GM12801 (cell line): ENCODE data around the gene PHAX.

Experiments used
- CTCF ChIP-seq: IDR thresholded peaks from one replicate; pipeline ENCODE4 v1.5.1; 2011; ENCODE audit warnings: control low read depth; ENCODE audit not compliant: insufficient read length; ENCODE audit errors: extremely low read depth

PHAX gene

GRCh38 chr5:126595486-126596083, 5.2 kb upstream of the PHAX start:
- TF ChIP-seq CTCF = no peak

GRCh38 chr5:126597156-126597555, 3.6 kb upstream of the PHAX start:
- no peak for TF ChIP-seq CTCF

- TF ChIP-seq CTCF = no peak
Observed at GRCh38 chr5:126599499-126599898, 1.2 kb upstream of the PHAX start.

- no peak for TF ChIP-seq CTCF
Observed at GRCh38 chr5:126603402-126603991, 2.8 kb downstream of the PHAX start.

- TF ChIP-seq CTCF = no peak
Observed at GRCh38 chr5:126605525-126605924, 4.8 kb downstream of the PHAX start.

- no peak for TF ChIP-seq CTCF
Observed at GRCh38 chr5:126610160-126610559, 9.4 kb downstream of the PHAX start.

GRCh38 chr5:126610616-126611015, 9.9 kb downstream of the PHAX start:
- no peak for TF ChIP-seq CTCF
